GM12878 (cell line): ENCODE measurements around the gene SPATA16. TPM values are rescaled to one million over a fixed set of nuclear protein-coding genes. Genes with fewer than 3 reads are reported as not detected.

Experiments used
- ATAC-seq: fragments of 200-7000 bp; cut with Tn5 transposase; 3 replicates; pipeline ENCODE4 v1.9.1; 2020; ENCODE audit warnings: mild to moderate bottlenecking, moderate library complexity
- BruUV-seq: library from RNA; stranded (reverse); fragments of 400-500 nt; replicated peaks from 2 replicates; lab custom pipeline; 2021; lab: Mats Ljungman, UMichigan
- CTCF ChIA-PET: fragments of 300-600 bp; sonication (Branson Sonifier 250); formaldehyde crosslinking; extraction: SDS; loops from one replicate; lab custom pipeline; 2021; ENCODE audit warnings: inconsistent platforms; lab: Yijun Ruan, JAX
- POLR2A ChIA-PET: fragments of 350-600 bp; formaldehyde crosslinking; extraction: SDS; loops from one replicate; lab custom pipeline; 2021; ENCODE audit warnings: inconsistent platforms; lab: Charles Lee
- RAD21 ChIA-PET: fragments of 300-600 bp; sonication (Branson Sonifier 250); formaldehyde crosslinking; loops from one replicate; lab custom pipeline; 2023; ENCODE audit warnings: antibody characterized with exemption; ENCODE audit not compliant: unreplicated experiment; lab: Charles Lee
- SMC1A ChIA-PET: fragments of 300-600 bp; sonication (Branson Sonifier 250); formaldehyde crosslinking; loops from one replicate; lab custom pipeline; 2023; ENCODE audit not compliant: unreplicated experiment, uncharacterized antibody; lab: Charles Lee
- DNase-seq: peaks from one replicate; pipeline ENCODE4 v3.0.0-alpha.2; 2011; ENCODE audit warnings: low read depth, low spot score
- FAIRE-seq: peaks from 3 replicates; lab custom pipeline; 2011; peaks lifted over from hg19 to GRCh38; lab: Jason Lieb, UNC
- H2AFZ ChIP-seq: 2 replicates; pipeline ENCODE4 v1.6.0; 2011; ENCODE audit warnings: low read depth, low read length, control low read depth; ENCODE audit not compliant: control insufficient read depth
- H3K27ac ChIP-seq: 2 replicates; pipeline ENCODE4 v1.5.1; 2011; ENCODE audit warnings: control low read depth; ENCODE audit not compliant: control insufficient read depth, insufficient read depth
- H3K27me3 ChIP-seq, 2 experiments: replicated peaks in 1 of 2; 2 replicates each; pipeline versions ENCODE4 v1.6.0 to v1.6.1; 2011; ENCODE audit warnings: low read length in 1 of 2; ENCODE audit not compliant: control insufficient read depth in 2 of 2, insufficient read depth in 2 of 2
- H3K36me3 ChIP-seq, 2 experiments: 2 replicates each; pipeline ENCODE4 v1.5.1; 2011; ENCODE audit warnings: low read length in 1 of 2; ENCODE audit not compliant: control insufficient read depth in 2 of 2, insufficient read depth in 2 of 2
- H3K4me1 ChIP-seq: 2 replicates; pipeline ENCODE4 v1.6.1; 2011; ENCODE audit warnings: mild to moderate bottlenecking, low read length, moderate library complexity, mixed read lengths; ENCODE audit not compliant: control insufficient read depth, insufficient read depth
- H3K4me2 ChIP-seq: 2 replicates; pipeline ENCODE4 v1.6.0; 2011; ENCODE audit warnings: control low read depth; ENCODE audit not compliant: control insufficient read depth, insufficient read depth
- H3K4me3 ChIP-seq: fragments of 200-600 bp; sonication (generic); 2 replicates; pipeline ENCODE4 v1.5.1; 2016
- H3K79me2 ChIP-seq: 2 replicates; pipeline ENCODE4 v1.6.0; 2011; ENCODE audit warnings: low read length; ENCODE audit not compliant: control insufficient read depth, insufficient read depth
- H3K9ac ChIP-seq: 2 replicates; pipeline ENCODE4 v1.8.0; 2011; ENCODE audit warnings: low read length, control low read depth, mixed read lengths; ENCODE audit not compliant: control insufficient read depth, insufficient read depth
- H3K9me3 ChIP-seq: replicated peaks from 3 replicates; pipeline ENCODE4 v1.5.1; 2011; ENCODE audit warnings: mild to moderate bottlenecking, low read length; ENCODE audit not compliant: control insufficient read depth, insufficient read depth
- H4K20me1 ChIP-seq: 2 replicates; pipeline ENCODE4 v1.6.0; 2011; ENCODE audit not compliant: control insufficient read depth, insufficient read depth
- EP300 ChIP-seq, 2 experiments: fragments of 150-350 bp in 1 of 2; IDR thresholded peaks; 2 replicates each; pipeline ENCODE4 v1.6.1; 2011 to 2012; ENCODE audit warnings: low read depth in 2 of 2, low read length in 2 of 2, borderline replicate concordance in 1 of 2, improper control_type of control experiment in 1 of 2, inconsistent platforms in 1 of 2; ENCODE audit not compliant: control insufficient read depth in 1 of 2
- HDAC6 ChIP-seq: fragments of 200-600 bp; sonication (generic); IDR thresholded peaks from one replicate; pipeline ENCODE4 v1.8.0; 2017; ENCODE audit warnings: antibody characterized with exemption; ENCODE audit not compliant: unreplicated experiment
- MYB ChIP-seq: fragments of 150-350 bp; IDR thresholded peaks from 2 replicates; pipeline ENCODE4 v1.6.1; 2014; ENCODE audit warnings: mild to moderate bottlenecking, low read depth, low read length, borderline replicate concordance
- NRF1 ChIP-seq: conservative IDR thresholded peaks from 2 replicates; pipeline ENCODE4 v1.6.1; 2011; ENCODE audit warnings: mild to moderate bottlenecking, low read depth, low read length, improper control_type of control experiment
- RAD21 ChIP-seq: IDR thresholded peaks from 2 replicates; pipeline ENCODE4 v1.6.1; 2011; ENCODE audit warnings: mild to moderate bottlenecking, low read depth, low read length, moderate library complexity; ENCODE audit not compliant: insufficient read depth
- SIN3A ChIP-seq: IDR thresholded peaks from 2 replicates; pipeline ENCODE4 v1.6.1; 2012; ENCODE audit warnings: low read depth, low read length, improper control_type of control experiment
- SREBF1 ChIP-seq: IDR thresholded peaks from 2 replicates; pipeline ENCODE4 v1.6.1; 2012; ENCODE audit warnings: mild to moderate bottlenecking, low read length
- TBL1XR1 ChIP-seq: IDR thresholded peaks from 2 replicates; pipeline ENCODE4 v1.6.1; 2012; ENCODE audit warnings: low read depth, low read length, improper control_type of control experiment
- WGBS: methylation state at CpG from one replicate; pipeline ENCODE4 v1.1.6; 2016; ENCODE audit warnings: low lambda C conversion rate; ENCODE audit not compliant: insufficient replicate concordance, insufficient coverage; ENCODE audit errors: missing lambda C conversion rate; 5-methylcytosine and 5-hydroxymethylcytosine counted together
- in situ Hi-C: fragments of 300-500 bp; cut with MboI; formaldehyde crosslinking; loops from 9 replicates; pipeline ENCODE4 v1.14.3; 2018; ENCODE audit warnings: mixed read lengths
- intact Hi-C: fragments of 100-400 bp; cut with micrococcal nuclease; formaldehyde crosslinking; loops from one replicate; pipeline ENCODE4 v1.14.2; 2022; ENCODE audit not compliant: unreplicated experiment
- polyA plus RNA-seq, 11 experiments: library from polyadenylated mRNA; depleted of rRNA in 4 of 11; unstranded in 6 of 11; stranded (reverse) in 5 of 11; fragments of >200 nt; fragmentation: Nextera tagmentation in 4 of 11; fragmentation: Illumina TruSeq in 1 of 11; extraction: Ambion mirVana in 4 of 11; extraction: Trizol in 1 of 11; gene quantifications; 1 replicate in 1 of 11; 2 replicates in 10 of 11; pipeline versions ENCODE4 v1.2.1 to v1.2.3, GENCODE V29; 2011 to 2016; ENCODE audit warnings: inconsistent platforms in 2 of 11, missing spikeins in 2 of 11, low read depth in 1 of 11
- total RNA-seq, 4 experiments: library from RNA; depleted of rRNA in 3 of 4; stranded (reverse); fragments of >200 nt in 3 of 4; fragmentation: Illumina TruSeq in 1 of 4; extraction: Trizol in 1 of 4; gene quantifications; 2 replicates each; pipeline versions ENCODE4 v1.2.1 to v1.2.3, GENCODE V29; 2013 to 2021
- TF ChIP-seq, protein P1 (sequence below): fragments of 450-650 bp; IDR thresholded peaks from 2 replicates; pipeline ENCODE4 v1.6.1; 2017; ENCODE audit warnings: antibody characterized with exemption, mild to moderate bottlenecking, moderate library complexity
- TF ChIP-seq, protein P2 (sequence below): fragments of 150-350 bp; IDR thresholded peaks from 2 replicates; pipeline ENCODE4 v1.6.1; 2014; ENCODE audit warnings: mild to moderate bottlenecking, low read depth, low read length

SPATA16 gene
- total and polyA plus RNA-seq, 10 of the 15 experiments (the other 5 are each of a cell fraction or from before 2014, with no cell fraction given) = 0.04 TPM; not detected in 9

DNA sequence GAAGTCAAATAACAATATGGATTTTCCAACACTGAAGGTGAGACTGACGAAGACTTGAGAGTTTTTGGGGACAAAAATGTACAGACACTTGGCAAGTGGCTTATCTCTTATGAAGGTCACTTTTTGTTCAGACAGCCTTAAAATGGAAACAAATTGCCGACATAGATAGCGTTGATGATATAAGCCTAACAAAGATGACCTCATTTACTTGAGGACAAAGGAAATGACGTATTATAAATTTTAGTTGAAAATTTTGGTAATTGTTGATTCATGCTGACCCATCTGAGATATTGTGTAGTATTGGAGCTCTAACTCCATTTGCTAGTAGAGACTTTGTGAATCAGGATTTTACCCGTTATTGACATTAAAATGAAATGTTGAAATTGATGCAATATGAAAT, 168.3 kb downstream of the SPATA16 start (continued):
- TF ChIP-seq, protein P1, sequence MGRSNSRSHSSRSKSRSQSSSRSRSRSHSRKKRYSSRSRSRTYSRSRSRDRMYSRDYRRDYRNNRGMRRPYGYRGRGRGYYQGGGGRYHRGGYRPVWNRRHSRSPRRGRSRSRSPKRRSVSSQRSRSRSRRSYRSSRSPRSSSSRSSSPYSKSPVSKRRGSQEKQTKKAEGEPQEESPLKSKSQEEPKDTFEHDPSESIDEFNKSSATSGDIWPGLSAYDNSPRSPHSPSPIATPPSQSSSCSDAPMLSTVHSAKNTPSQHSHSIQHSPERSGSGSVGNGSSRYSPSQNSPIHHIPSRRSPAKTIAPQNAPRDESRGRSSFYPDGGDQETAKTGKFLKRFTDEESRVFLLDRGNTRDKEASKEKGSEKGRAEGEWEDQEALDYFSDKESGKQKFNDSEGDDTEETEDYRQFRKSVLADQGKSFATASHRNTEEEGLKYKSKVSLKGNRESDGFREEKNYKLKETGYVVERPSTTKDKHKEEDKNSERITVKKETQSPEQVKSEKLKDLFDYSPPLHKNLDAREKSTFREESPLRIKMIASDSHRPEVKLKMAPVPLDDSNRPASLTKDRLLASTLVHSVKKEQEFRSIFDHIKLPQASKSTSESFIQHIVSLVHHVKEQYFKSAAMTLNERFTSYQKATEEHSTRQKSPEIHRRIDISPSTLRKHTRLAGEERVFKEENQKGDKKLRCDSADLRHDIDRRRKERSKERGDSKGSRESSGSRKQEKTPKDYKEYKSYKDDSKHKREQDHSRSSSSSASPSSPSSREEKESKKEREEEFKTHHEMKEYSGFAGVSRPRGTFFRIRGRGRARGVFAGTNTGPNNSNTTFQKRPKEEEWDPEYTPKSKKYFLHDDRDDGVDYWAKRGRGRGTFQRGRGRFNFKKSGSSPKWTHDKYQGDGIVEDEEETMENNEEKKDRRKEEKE = no peak
- TF ChIP-seq RAD21 = no peak
- TF ChIP-seq EP300 (IDR thresholded peaks at IDR 0.05; ENCODE audit: borderline replicate concordance in 1 of 2, control insufficient read depth in 1 of 2, low read depth in 2 of 2, low read length in 2 of 2) = no peak
- TF ChIP-seq, protein P2, sequence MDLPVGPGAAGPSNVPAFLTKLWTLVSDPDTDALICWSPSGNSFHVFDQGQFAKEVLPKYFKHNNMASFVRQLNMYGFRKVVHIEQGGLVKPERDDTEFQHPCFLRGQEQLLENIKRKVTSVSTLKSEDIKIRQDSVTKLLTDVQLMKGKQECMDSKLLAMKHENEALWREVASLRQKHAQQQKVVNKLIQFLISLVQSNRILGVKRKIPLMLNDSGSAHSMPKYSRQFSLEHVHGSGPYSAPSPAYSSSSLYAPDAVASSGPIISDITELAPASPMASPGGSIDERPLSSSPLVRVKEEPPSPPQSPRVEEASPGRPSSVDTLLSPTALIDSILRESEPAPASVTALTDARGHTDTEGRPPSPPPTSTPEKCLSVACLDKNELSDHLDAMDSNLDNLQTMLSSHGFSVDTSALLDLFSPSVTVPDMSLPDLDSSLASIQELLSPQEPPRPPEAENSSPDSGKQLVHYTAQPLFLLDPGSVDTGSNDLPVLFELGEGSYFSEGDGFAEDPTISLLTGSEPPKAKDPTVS = no peak

DNA sequence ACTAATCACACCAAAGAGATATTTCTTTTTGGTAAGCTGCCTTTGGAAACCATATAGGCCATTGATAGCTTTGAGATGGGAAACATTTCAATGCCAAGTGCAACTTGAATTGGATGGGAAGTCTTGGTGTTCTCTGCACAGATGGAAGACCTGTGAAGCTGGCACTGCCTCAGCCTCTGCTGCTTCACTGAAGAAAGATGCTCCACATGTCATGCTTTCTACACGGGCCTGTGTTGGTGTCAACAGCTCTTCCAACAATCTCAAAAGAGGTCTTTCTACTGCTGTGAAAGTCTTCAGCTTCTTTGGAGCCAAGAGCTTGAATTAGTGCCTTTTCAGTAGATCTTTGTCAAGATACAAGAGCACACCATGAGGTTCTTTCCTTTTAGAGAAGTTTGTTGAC, 169.0 kb downstream of the SPATA16 start:
- Histone ChIP-seq H3K9ac (no peak overlapping the region), H3K4me3 (no peak overlapping the region), H3K27me3 (no peaks in the 10 kb centered on the region), H3K4me2 (no peak overlapping the region), H3K9me3 (no peaks in the 10 kb centered on the region), H3K27ac (no peak overlapping the region), H2AFZ (no peak overlapping the region), H4K20me1 (no peaks in the 10 kb centered on the region), H3K79me2 (no peaks in the 10 kb centered on the region), H3K4me1 (no peaks in the 10 kb centered on the region), H3K36me3 (no peaks in the 10 kb centered on the region)
- CTCF ChIA-PET = no interaction called here
- in situ Hi-C loops = no loop called here
- RAD21 ChIA-PET = no interaction called here
- SMC1A ChIA-PET = interaction anchor here (1.4 to 2.1 kb wide), 2 partner anchors 11 to 20 kb away, joined by 4 to 6 read pairs; no protein-coding TSS in a partner anchor
- ATAC-seq (no peak), DNase-seq (no peak), FAIRE-seq (no peak)
- POLR2A ChIA-PET = no interaction called here
- WGBS = 0% methylated on average over 1 of the region's 1 CpG
- intact Hi-C loops = no loop called here
- TF ChIP-seq SIN3A = no peak
- TF ChIP-seq SREBF1 = no peak
- no peak for TF ChIP-seq MYB
- TF ChIP-seq HDAC6 = no peak
- TF ChIP-seq NRF1 = no peak
- TF ChIP-seq TBL1XR1 = no peak
- BruUV-seq = no TSS peak
